ENCODE measurements around the gene PLAU. TPM values are rescaled to one million over a fixed set of nuclear protein-coding genes. Genes with fewer than 3 reads are reported as not detected.

The PLAU gene
- total and polyA plus RNA-seq, 9 of the 15 experiments (the other 6 are each of a cell fraction or from before 2014, with no cell fraction given): 2.1 to 16.9 (median 3.3) TPM

- TF ChIP-seq GMEB1 (CRISPR knock-in tag; IDR thresholded peaks at IDR 0.05) (peak; percentile 27; the same call in 1 of the 2 replicates), HNRNPLL (IDR thresholded peaks at IDR 0.05; ENCODE audit: low read depth, low read length, poor library complexity, severe bottlenecking) (no peak), MAFG (tag; conservative IDR thresholded peaks at IDR 0.05) (0 out of 2 replicates have a peak, but pooled peaks have one; percentile 28), PHB (CRISPR knock-in tag; IDR thresholded peaks at IDR 0.05) (no peak), ZBTB40 (IDR thresholded peaks at IDR 0.05) (peak; percentile 70), ZBTB40 (CRISPR knock-in tag; IDR thresholded peaks at IDR 0.05) (no peak), CEBPG (CRISPR knock-in tag; IDR thresholded peaks at IDR 0.05) (no peak), CEBPG (tag; conservative IDR thresholded peaks at IDR 0.05 in 1 of 2, IDR thresholded peaks at IDR 0.05 in 1 of 2) (peak in 1 of 2 experiments; percentile 42; a peak in 1 of 4 replicates), HDAC2 (IDR thresholded peaks at IDR 0.05) (peak; percentile 84), TARDBP (IDR thresholded peaks at IDR 0.05) (peak; percentile 96; the same call in 1 of the 2 replicates), MXD1 (CRISPR knock-in tag; IDR thresholded peaks at IDR 0.05; ENCODE audit: borderline replicate concordance, poor library complexity, severe bottlenecking) (no peak), TBL1XR1 (IDR thresholded peaks at IDR 0.05; ENCODE audit: low read length in 2 of 2) (peak; percentile 51 to 87; a peak in 3 of 4 replicates), SMAD4 (CRISPR knock-in tag; conservative IDR thresholded peaks at IDR 0.05) (peak; percentile 48; the same call in 1 of the 2 replicates), TAF15 (IDR thresholded peaks at IDR 0.05; ENCODE audit: low read depth, low read length) (no peak), POLR2G (IDR thresholded peaks at IDR 0.05; ENCODE audit: low read depth, low read length) (no peak), NR2C1 (IDR thresholded peaks at IDR 0.05) (no peak), NR2C1 (tag; IDR thresholded peaks at IDR 0.05) (0 out of 2 replicates have a peak, but pooled peaks have one; percentile 14)
Measured at GRCh38 chr10:73879296-73880173, 31.4 kb upstream of the PLAU start (continued).

Data from K562 (cell line).